IgD-negative memory B cell (primary cell): ENCODE results near the gene CMTM1. TPM values are rescaled to one million over a fixed set of nuclear protein-coding genes. Genes with fewer than 3 reads are reported as not detected.
"Not testable (repeated sequence)": the region's sequence is repeated elsewhere in the genome, so short reads cannot be mapped to it uniquely, and the experiment has no call there.

ENCODE experiments used
- H3K27ac Mint-ChIP-seq, 3 donors: one replicate each; pipeline ENCODE4 v1.8.0; 2020 to 2022; ENCODE audit warnings: mild to moderate bottlenecking in 3 of 3, mixed read lengths in 3 of 3, moderate library complexity in 1 of 3
- H3K27me3 Mint-ChIP-seq: one replicate; pipeline ENCODE4 v1.8.0; 2021; ENCODE audit warnings: mixed read lengths
- H3K36me3 Mint-ChIP-seq: one replicate; pipeline ENCODE4 v1.8.0; 2020; ENCODE audit warnings: mild to moderate bottlenecking, mixed read lengths
- H3K4me1 Mint-ChIP-seq, 3 donors: one replicate each; pipeline ENCODE4 v1.8.0; 2020 to 2022; ENCODE audit warnings: mixed read lengths in 3 of 3, mild to moderate bottlenecking in 1 of 3
- H3K4me3 Mint-ChIP-seq, 4 donors: one replicate each; pipeline ENCODE4 v1.8.0; 2020 to 2022; ENCODE audit warnings: mild to moderate bottlenecking in 4 of 4, mixed read lengths in 4 of 4, moderate library complexity in 3 of 4
- H3K9me3 Mint-ChIP-seq, 3 donors: one replicate each; pipeline ENCODE4 v1.8.0; 2020 to 2021; ENCODE audit warnings: mixed read lengths in 3 of 3, mild to moderate bottlenecking in 1 of 3
- polyA plus RNA-seq: library from polyadenylated mRNA; unstranded; fragments of 300-500 nt; fragmentation: Illumina TruSeq; gene quantifications from one replicate; pipeline ENCODE4 v1.2.3, GENCODE V29; 2021

CMTM1 gene
- polyA plus RNA-seq, 1 donor from 2014 or later: not detected

GRCh38 chr16:66563574-66564334 lies 2.5 kb upstream of the CMTM1 start:
- peaks cover 9 to 16% (median 15%) of the 10 kb centered on the region in 3 donors for H3K4me1 Mint-ChIP-seq
- no peak overlapping the region for H3K27ac Mint-ChIP-seq
- H3K9me3 Mint-ChIP-seq: peaks cover 0 to 1% (median 0%) of the 10 kb centered on the region in 3 donors
- peaks cover 3% of the 10 kb centered on the region for H3K36me3 Mint-ChIP-seq
- no peak overlapping the region for H3K4me3 Mint-ChIP-seq
- no peaks in the 10 kb centered on the region for H3K27me3 Mint-ChIP-seq

GRCh38 chr16:66567270-66567669 lies 1.0 kb downstream of the CMTM1 start:
- not testable (repeated sequence) for H3K4me3 Mint-ChIP-seq, H3K9me3 Mint-ChIP-seq, H3K36me3 Mint-ChIP-seq, H3K27ac Mint-ChIP-seq, H3K27me3 Mint-ChIP-seq, H3K4me1 Mint-ChIP-seq

GRCh38 chr16:66568355-66568754 lies 2.1 kb downstream of the CMTM1 start:
- H3K4me3 Mint-ChIP-seq: no peak overlapping the region
- peaks cover 0 to 1% (median 0%) of the 10 kb centered on the region in 3 donors for H3K9me3 Mint-ChIP-seq
- H3K36me3 Mint-ChIP-seq: peaks cover 3% of the 10 kb centered on the region
- H3K4me1 Mint-ChIP-seq: no peaks in the 10 kb centered on the region
- no peak overlapping the region for H3K27ac Mint-ChIP-seq
- H3K27me3 Mint-ChIP-seq: no peaks in the 10 kb centered on the region

GRCh38 chr16:66569131-66569530 lies 2.9 kb downstream of the CMTM1 start:
- Mint-ChIP-seq H3K4me3 (no peak overlapping the region), H3K4me1 (no peaks in the 10 kb centered on the region), H3K27me3 (no peaks in the 10 kb centered on the region), H3K27ac (peak overlapping the region in 1 of 3 donors; percentile 33), H3K9me3 (peaks cover 0 to 1% (median 0%) of the 10 kb centered on the region in 3 donors), H3K36me3 (peaks cover 3% of the 10 kb centered on the region)

- Mint-ChIP-seq H3K27me3 (no peaks in the 10 kb centered on the region), H3K4me1 (no peaks in the 10 kb centered on the region), H3K36me3 (peaks cover 3% of the 10 kb centered on the region), H3K27ac (no peak overlapping the region), H3K9me3 (peaks cover 0 to 1% (median 0%) of the 10 kb centered on the region in 3 donors), H3K4me3 (no peak overlapping the region)
Measured at GRCh38 chr16:66569827-66570405, 3.7 kb downstream of the CMTM1 start.

GRCh38 chr16:66572356-66572755 lies 6.1 kb downstream of the CMTM1 start:
- Mint-ChIP-seq H3K36me3 (peaks cover 2% of the 10 kb centered on the region), H3K4me1 (no peaks in the 10 kb centered on the region), H3K9me3 (no peaks in the 10 kb centered on the region), H3K27ac (no peak overlapping the region), H3K27me3 (peaks cover 3% of the 10 kb centered on the region), H3K4me3 (no peak overlapping the region)

GRCh38 chr16:66574081-66574480 lies 7.8 kb downstream of the CMTM1 start:
- H3K27me3 Mint-ChIP-seq: peaks cover 18% of the 10 kb centered on the region
- peaks cover 0 to 6% (median 5%) of the 10 kb centered on the region in 3 donors for H3K4me1 Mint-ChIP-seq
- H3K36me3 Mint-ChIP-seq: no peaks in the 10 kb centered on the region
- H3K4me3 Mint-ChIP-seq: no peak overlapping the region
- H3K9me3 Mint-ChIP-seq: no peaks in the 10 kb centered on the region
- H3K27ac Mint-ChIP-seq: peak overlapping the region in 1 of 3 donors; percentile 59

- Mint-ChIP-seq H3K4me3 (no peak overlapping the region), H3K36me3 (no peaks in the 10 kb centered on the region), H3K27ac (no peak overlapping the region), H3K4me1 (peaks cover 0 to 6% (median 5%) of the 10 kb centered on the region in 3 donors), H3K9me3 (no peaks in the 10 kb centered on the region), H3K27me3 (peaks cover 19% of the 10 kb centered on the region)
Measured at GRCh38 chr16:66574531-66574930, 8.3 kb downstream of the CMTM1 start.

GRCh38 chr16:66575060-66575459 lies 8.8 kb downstream of the CMTM1 start:
- Mint-ChIP-seq H3K4me3 (no peak overlapping the region), H3K27ac (no peak overlapping the region), H3K36me3 (no peaks in the 10 kb centered on the region), H3K9me3 (no peaks in the 10 kb centered on the region), H3K4me1 (peaks cover 0 to 6% (median 5%) of the 10 kb centered on the region in 3 donors), H3K27me3 (peaks cover 19% of the 10 kb centered on the region)

- H3K27ac Mint-ChIP-seq: no peak overlapping the region
- H3K27me3 Mint-ChIP-seq: peaks cover 19% of the 10 kb centered on the region
- no peak overlapping the region for H3K4me3 Mint-ChIP-seq
- peaks cover 0 to 6% (median 5%) of the 10 kb centered on the region in 3 donors for H3K4me1 Mint-ChIP-seq
- no peaks in the 10 kb centered on the region for H3K9me3 Mint-ChIP-seq
- H3K36me3 Mint-ChIP-seq: no peaks in the 10 kb centered on the region
Measured at GRCh38 chr16:66576296-66576695, 10.1 kb downstream of the CMTM1 start.

GRCh38 chr16:66578651-66579531 lies 12.7 kb downstream of the CMTM1 start, which contains the start of gene CMTM2:
CMTM2 (plus strand) TSS chr16:66579463; CDS start chr16:66579608, 145 bp downstream.
- Mint-ChIP-seq H3K27me3 (peaks cover 19% of the 10 kb centered on the region), H3K36me3 (no peaks in the 10 kb centered on the region), H3K27ac (no peak within 1 kb of the TSS), H3K9me3 (peaks cover 0 to 1% (median 0%) of the 10 kb centered on the region in 3 donors), H3K4me1 (peaks cover 0 to 6% (median 5%) of the 10 kb centered on the region in 3 donors), H3K4me3 (peak within 1 kb of the TSS in 3 of 4 donors; percentile 10 to 83 (median 68))

- Mint-ChIP-seq H3K9me3 (peaks cover 0 to 1% (median 0%) of the 10 kb centered on the region in 3 donors), H3K36me3 (no peaks in the 10 kb centered on the region), H3K4me1 (peaks cover 0 to 10% (median 5%) of the 10 kb centered on the region in 3 donors), H3K4me3 (no peak overlapping the region), H3K27ac (no peak overlapping the region), H3K27me3 (peaks cover 23% of the 10 kb centered on the region)
Measured at GRCh38 chr16:66580605-66581209, 14.5 kb downstream of the CMTM1 start.

GRCh38 chr16:66581246-66581952 lies 15.2 kb downstream of the CMTM1 start:
- Mint-ChIP-seq H3K4me1 (peaks cover 0 to 12% (median 5%) of the 10 kb centered on the region in 3 donors), H3K36me3 (no peaks in the 10 kb centered on the region), H3K9me3 (peaks cover 0 to 1% (median 0%) of the 10 kb centered on the region in 3 donors), H3K27me3 (peaks cover 22% of the 10 kb centered on the region), H3K27ac (peak overlapping the region in 1 of 3 donors; percentile 7), H3K4me3 (no peak overlapping the region)
